AG08396 (cell line): ENCODE data around the gene FAM13A.

Experiments
- DNase-seq: peaks from one replicate; pipeline ENCODE4 v3.0.0; 2012; ENCODE audit warnings: low spot score, mixed read lengths

The FAM13A gene

DNA sequence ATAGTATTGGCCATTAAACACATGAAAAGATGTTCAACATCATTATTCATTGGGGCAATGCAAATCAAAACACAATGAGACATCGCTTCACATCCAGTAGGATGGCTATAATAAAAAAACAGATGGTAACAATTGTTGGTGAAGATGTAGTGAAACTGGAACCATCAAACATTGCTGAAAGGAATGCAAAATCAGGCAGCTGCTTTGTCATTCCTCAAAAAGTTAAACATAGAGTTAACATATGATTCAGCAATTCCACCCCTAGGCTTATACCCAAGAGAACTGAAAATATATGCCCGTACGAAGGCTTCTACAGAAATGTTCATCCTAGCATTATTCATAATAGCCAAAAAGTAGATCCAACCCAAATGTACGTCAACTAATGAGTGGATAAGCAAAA, 215.3 kb downstream of the FAM13A start:
- no peak for DNase-seq

DNA sequence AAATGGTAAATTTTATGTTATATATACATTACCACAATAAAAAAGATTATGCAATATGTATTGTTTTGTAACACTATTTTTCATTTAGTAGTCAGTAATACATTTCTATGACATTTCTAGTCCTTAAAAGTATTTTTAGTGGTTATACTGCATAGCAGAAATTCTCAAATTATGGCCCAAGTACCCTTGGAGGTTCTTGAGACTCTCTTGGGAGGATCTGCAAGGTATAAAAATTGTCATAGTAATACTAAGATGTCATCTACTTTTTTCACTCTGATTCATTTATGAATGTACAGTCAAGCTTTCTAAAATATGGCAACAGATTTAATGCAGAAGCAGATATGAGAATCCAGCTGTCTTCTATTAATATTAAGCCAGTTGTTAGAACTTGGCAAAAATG, 220.8 kb downstream of the FAM13A start:
- no peak for DNase-seq

DNA sequence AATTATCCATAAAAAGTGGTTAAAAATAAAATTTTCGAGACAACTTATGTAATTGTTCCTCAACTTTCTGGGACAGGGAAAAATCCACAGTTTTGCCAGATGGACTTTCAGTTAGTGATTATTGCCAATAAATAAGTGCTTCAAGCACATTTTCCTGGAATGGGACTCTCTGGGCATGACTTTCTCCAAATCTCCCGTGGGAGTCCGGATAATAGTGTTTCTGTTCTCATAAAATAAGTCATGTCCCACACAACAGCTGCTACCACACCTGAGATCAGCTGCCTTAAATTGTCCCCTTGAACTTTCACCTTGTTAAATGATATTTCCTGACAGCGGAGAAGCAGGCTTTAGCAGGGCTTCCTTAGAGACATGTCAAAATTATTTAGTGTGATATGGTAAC, 226.0 kb downstream of the FAM13A start:
- no peak for DNase-seq

DNA sequence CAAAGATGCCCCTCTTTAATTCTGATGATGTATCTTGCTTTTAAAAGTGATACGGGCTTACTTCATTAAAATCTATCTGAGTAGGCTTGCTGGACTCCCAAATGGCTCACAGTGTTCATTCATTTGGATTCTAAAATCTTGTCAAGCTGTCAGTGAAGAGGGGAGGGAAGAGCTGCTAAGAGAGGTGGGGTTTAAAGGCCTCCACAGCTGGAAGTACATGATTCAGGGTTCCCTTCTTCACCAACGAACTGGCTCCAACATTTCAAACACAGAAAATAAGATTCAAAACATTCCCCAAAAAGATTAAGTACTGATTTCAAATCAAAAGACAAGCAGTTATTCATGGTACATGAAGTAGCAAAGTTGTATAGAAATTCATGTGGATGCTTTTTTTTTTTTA, 226.4 kb downstream of the FAM13A start:
- DNase-seq: no peak

DNA sequence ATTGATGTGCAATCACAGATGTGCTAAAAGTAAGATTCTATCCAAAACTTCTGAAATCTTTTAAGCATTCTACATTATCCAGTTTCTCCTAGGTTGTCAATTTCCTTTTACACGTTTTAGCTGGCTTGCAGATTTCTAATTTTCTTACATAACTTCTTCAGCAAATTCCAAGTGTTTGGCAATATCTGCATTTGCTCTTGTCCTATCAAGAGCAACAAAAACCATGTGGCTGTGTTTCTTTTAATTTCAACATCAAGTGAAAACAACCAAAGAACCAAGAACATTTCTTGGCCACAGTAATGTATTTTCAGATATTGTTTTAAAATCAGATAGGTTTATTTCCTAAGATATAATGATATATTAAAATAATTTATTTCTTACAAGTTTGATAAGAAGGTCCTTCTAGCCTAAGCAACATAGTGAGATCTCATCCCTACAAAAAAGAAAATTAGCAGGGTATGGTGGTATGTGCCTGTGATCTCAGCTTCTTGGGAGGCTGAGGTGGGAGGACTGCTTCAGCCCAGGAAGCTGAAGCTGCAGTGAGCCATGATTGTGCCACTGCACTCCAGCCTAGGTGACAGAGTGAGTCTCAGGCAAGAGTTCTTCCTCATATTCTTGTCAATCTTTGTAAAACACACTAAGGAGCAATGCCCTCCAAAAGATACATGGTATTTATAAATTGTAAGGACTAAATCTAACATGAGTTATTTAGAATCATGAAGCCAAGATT, 228.0 kb downstream of the FAM13A start:
- no peak for DNase-seq

DNA sequence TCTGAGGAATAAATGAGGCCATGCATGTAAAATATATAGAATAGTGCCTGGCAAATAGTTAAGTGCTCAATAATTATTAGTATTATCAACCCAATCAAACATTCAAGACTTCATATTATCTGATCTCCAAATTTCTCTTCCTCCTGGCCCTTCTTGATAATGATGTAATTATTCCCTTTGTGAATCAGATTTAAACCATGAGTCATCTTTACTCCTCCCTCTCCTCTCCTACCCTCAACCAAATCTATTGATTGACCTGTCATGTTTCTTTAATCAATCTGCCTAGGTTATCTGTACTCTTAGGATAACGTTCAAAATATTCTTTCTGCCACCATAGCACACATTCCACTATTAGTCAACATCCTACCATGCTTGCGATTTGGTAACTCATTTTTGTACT, 229.5 kb downstream of the FAM13A start:
- DNase-seq: no peak

DNA sequence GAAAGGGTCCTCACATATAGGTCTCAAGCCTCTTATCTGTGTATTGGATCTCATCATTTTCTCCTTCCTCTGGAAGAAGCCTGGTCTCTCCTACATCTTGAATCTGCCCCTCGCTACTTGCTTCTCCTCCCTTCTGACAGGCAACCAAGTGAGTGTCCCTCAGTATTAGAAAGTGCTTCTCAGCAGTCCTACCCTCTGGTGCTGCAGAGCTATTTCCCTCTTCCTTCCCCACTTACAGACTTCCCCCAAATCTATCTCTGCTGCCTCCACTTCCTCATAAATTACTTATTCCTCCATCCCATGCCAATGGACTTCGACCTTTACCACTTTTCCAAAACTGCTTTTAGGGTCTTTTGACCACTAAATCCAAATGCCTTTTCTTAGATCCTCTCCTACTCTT, 230.2 kb downstream of the FAM13A start:
- no peak for DNase-seq

DNA sequence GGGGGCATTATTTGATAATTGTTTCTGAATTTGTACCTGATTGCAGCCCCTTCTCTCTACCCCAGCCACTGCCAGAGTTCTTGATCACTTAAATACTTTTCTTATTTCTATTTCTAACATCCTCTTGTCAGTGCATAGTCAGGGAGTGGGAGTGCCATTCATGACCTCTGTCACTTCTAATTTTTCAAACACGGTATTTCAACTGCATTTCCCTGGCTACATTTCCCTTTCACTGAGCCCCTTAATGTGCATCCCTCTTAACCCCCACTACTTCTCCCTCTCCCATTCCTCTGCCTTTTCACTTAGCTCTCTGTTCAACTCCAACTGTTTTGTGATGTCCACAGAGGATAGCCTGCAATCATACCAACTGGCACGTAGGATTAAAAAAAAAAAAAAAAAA, 231.1 kb downstream of the FAM13A start:
- DNase-seq: no peak

DNA sequence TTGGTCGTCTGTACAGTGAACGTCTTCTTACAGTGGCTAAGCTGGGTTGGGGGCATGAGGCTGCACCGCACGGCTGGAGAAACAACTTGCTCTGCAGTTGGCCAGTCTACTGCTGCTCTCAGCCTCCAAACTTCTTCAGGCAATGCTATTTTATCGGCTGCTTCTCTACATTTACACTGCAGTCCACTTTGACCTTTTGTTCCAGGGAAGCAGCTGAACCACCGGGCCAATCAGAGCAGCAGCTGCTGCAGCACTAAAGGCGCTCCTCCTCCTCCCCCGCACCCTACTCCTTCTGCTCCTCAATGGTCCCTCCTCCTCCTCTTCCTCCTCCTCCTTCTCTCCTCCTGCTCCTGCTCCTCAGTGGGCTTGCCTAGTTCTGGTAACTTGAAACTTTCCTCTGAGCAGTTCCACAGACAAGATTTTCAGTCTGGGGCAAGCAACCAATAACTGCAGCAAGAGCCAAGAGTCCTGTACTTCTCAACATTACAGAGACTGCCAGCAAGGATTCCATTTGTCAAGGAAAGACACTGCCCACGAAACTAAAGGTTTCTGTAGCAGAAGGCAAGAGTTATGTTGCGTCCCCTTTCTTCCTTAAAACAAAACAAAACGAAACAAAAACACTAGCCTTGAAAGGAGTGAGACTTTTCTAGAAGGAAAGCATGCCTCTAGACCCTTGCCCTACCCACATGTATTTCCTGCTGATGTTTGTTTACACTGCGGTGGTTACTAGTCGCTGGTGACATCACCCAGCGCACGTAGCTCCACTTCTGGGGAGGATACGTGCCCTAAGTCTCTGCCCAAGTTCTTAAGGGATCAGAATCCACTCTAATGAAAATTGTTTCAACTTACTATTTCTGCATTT, 233.7 kb downstream of the FAM13A start:
- DNase-seq: peak; percentile 84

DNA sequence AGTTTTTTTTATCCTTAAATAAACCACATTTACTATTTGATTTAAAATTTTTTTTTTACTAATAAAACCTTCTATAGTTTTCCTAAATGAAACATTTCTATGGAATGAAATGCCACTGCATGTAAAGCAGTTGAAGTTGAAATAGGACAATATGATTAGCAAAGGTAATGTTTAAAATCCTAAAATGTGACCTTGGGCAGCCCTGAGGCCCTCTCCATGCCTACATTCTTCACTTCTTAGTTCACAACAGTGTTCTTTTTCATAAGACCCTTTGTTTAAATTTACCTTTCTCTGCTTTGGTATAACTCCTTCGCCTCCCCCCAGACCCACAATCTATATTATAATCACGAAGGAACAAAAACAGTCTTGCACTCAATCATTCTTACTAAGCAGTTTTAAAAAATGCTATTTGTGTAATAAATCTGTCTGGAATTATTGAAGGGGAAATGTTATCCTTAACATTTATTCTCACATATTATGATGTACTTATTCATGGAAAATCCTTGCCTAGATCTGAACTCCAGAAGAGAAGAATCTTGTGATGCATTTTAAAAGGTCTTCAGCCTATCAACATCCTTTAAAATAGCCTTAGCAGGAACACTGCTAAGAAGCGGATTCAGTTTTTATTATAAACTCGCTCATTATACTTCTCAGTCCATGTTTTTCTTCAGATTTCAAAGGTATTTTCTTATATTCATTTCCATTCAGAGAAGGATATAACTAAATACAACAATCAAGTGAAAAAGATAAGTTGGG, 234.8 kb downstream of the FAM13A start:
- no peak for DNase-seq

DNA sequence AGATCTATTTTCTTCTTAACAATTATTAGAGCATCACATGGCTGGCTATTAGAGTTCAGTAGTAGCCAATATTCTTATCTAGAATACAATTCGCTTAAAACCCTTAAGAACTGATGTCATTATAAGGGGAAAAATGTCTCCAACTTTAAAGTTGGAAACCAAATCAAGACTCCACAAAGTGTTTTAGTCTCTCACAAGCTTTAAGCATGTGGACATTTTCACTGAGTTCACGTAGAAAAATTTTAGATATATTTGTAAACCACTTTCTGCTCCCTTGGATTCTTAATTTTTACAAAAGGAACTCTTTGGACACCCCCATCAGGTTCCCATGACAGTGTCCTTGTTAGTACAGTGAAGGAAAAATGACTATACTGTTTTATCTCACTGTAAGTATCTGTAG, 235.5 kb downstream of the FAM13A start:
- no peak for DNase-seq

DNA sequence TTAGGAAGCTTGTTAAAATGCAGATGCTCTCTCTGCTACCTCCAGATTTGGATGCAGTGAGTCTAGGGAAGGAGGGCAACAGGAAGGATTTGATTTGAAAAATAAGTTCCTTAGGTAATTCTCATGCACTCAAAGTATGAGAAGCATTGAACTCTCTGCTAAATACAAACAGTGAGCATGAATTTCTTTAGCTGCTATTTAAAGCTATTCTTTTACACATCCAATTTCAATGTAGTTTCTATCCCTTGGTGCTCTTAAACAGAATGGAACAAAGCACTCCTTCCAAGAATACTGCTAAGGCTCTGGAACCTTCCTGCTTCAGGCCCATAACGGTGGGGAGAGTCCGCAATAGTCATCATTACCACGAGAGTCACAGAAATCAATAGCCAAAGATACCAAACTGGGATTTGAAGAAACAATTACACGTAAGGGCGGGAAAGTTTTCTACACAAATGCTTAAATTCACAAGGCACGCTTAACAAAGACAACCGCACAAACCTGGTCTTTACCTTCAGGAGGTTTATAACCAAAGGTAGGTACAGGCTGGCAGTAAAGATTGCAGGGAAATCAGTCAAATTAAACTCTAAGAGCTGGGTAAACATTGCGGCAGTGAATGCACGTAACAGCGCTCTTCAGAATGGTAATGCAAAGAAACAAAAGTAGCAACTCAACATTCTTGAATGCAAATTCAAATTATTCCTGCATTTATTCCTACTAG, 236.1 kb downstream of the FAM13A start:
- no peak for DNase-seq

DNA sequence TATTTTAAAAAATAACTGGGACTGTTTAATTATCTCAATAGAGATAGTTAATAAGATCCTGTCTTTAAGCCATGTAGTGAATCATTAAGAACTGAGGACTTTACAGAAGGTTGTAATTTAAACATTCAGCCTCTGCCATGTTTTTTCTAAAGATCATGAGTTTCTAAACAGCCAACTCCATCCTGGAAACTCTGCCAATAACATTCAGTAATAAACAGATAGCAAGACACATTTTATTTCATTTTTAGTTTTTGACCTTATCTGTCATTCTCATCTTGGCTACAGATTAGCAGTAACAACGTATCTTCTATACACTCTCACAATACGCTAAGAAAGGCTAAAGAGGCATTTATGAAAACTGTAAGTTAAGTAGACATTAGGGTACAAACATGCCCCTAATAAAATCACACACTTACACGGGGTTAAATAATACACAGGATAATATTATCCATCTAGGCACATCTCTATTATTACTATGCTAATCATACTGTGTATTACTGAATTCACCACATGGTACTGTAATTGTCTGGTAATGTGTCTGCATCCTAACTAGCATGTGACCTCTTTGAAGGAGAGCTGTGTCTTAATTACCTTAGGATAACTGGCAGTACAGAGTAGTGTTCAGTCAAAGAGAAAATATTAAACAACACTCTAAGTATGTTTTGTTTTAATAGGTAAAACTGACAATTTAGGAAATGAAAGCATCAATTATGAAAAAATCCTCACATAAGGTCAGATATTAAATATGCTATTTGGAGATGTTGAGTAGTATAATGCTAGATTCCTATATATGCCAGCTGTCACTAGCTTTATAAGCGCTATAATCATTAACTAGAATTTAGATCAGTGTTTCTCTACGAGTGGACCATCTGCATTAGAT, 236.9 kb downstream of the FAM13A start:
- DNase-seq: no peak

DNA sequence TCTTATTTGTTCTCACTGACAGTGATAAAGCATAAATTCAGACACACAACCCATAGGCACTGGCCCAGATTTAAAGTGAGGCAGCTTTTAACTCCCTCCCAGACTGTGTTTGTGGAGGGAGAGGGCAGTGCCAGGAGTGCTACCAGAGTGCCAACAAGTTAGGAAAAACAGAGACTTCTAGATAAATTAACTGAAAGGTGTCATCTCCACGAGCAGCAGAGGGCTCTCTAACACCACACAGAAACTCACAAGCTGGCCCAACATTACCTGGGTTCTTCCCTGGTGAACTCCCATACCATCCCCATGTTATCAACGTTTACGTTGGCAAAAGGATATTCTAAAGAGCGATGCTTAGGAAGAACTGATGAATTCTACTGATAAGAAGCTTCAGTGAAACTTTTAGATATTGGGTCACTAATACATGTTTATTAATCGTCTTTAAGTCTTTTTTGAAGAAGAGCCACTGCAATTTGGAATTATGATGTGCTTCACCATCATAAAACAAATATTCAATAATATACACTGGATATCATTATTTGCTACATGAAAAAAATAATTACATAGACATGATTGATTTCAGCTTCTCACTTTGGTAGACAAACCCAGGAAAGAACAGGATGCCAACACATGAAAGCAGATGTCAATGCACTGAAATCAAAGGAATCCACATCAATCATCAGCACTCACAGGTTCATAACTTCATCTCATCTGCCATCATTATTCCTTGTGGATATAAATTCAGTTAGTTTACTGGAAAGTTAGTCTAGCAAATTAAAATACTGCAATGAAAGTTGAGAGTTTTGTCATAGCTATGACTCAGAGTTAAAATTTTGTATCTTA, 238.1 kb downstream of the FAM13A start:
- peak; percentile 3 for DNase-seq

DNA sequence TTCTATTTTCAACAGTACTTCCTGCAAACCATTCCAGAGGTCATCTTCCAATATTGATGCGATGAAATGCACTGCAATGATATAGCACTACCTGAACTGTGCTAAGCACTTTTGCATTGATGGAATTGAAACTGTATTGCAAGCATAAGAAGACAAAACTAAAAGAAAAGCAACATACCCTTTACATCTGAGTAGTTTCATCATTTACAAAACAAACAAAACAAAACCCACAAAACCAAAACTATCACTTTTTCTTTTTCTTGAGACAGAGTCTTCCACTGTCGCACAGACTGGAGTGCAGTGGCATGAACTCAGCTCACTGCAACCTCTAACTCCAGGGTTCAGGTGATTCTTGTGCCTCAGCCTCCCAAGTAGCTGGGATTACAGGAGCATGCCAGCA, 239.2 kb downstream of the FAM13A start:
- no peak for DNase-seq

DNA sequence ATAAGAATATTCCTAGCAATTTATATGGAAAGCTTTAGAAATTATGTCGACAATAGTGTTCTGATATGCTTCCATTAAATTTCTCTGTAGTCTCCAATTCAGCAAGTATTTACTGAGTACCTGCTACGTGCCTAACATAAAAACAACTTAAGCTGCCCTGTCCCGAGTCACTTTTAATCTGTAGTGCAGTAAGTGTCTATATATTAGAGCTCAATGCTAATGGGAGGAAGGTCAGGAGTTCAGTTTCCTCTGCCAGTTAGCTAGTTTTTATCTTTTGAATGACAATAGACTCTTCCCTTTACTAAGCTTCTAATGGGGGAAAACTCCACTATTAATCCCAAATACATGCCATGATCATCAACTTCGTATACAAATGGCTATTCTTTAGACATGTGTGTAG, 240.6 kb downstream of the FAM13A start:
- no peak for DNase-seq

DNA sequence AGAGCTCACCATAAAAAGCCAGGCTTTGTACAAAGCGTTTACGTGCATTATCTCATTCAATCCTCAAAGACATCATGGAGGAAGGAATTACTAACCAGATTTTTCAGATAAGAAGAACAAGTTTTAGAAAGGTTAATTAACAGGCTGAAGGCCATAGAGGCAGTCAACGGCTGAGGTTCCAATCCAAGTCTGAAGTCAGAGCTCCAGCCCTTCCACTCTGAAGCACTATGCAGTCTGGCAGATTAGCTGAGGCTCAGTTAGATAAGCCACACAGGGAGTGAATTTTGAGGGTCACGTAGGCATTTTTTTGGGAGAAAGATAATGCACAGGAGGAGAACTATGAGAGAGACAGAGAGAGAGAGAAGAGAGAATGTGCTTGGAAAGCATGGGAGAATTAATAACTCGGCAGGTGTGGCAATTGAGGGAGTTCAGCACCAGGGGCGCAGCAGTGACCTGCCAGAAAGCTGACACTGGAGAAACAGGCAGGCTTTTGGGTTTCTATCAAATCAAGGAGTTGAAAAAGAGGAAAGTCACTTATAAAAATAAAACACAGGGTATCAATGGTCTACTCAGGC, 242.9 kb downstream of the FAM13A start:
- DNase-seq: no peak

DNA sequence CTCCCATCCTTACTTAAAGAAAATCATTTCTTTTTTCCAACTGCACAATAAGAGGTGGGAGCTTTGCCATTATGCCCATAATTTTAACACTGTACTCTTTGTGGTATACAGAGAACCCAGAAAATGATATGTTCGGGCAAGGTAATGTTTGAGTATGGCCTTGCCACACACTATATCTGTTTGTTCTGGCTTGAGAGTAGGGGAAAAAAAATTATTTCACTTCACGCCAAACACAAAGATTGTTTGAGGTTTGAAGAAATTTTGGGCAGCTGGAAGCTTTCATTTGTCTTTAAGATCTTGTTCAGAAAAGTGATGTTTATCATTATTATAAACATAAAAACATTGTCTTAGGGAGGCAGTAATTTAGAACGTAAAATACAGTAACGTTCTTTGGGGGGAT, 244.0 kb downstream of the FAM13A start:
- DNase-seq: no peak

DNA sequence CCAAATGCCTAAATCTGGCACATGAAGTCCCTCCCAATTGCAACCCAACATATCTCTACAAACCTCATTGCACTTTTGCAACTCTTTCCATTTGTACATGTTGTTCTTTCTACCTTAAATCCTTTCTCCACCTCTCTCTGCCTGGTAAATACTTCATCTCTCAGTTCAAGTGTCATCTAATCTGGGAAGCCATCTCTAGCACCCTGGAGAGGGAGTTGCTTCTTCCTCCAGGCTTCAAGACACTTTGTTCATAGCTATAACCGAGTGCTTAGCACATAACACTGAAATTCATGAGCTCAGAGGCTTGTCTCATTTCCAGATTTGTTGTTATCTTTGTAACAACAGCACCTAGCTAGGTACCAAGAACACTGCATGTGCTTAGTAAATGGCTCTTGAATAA, 244.6 kb downstream of the FAM13A start:
- DNase-seq: no peak

DNA sequence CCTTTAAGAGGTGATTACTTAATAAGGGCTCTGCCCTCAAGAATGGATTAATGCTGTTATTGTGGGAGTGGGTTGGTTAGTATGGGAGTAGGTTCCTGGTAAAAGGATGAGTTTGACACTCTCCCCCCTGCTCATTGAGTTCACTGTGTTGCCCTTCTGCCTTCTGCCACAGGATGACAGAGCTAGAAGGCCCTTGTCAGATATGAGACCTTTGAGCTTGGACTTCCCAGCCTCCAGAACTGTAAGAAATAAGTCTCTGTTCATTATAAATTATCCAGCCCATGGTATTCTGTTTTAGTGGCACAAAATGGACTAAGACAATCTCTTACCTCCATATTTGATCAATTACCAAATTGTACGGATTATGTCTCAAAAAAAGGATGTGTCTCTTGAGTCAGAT, 245.1 kb downstream of the FAM13A start:
- DNase-seq: no peak
